Gastrocnemius medialis (tissue), 4 donors: ENCODE measurements around the gene TMEM218. TPM values are rescaled to one million over a fixed set of nuclear protein-coding genes. Genes with fewer than 3 reads are reported as not detected.
A peak's percentile ranks its signal among the peaks of the same experiment; 100 is the strongest.

Source experiments
- ATAC-seq, 2 donors: fragments of 150-250 bp; one replicate each; pipeline ENCODE4 v1.9.1; 2016
- DNase-seq, 2 donors: peaks; one replicate each; pipeline ENCODE4 v3.0.0-alpha.2; 2019
- H3K27ac ChIP-seq, 4 donors: fragments of 200-600 bp; sonication (generic); 1 replicate in 1 of 4; 2 replicates in 3 of 4; pipeline ENCODE4 v1.5.1; 2016 to 2018; ENCODE audit warnings: mild to moderate bottlenecking in 2 of 4, moderate library complexity in 1 of 4
- H3K27me3 ChIP-seq, 3 donors: fragments of 200-600 bp; sonication (generic) in 2 of 3; 1 replicate in 1 of 3; 2 replicates in 2 of 3; pipeline versions ENCODE4 v1.5.1 to v1.6.0; 2016 to 2019; ENCODE audit warnings: mild to moderate bottlenecking in 1 of 3, moderate library complexity in 1 of 3
- H3K36me3 ChIP-seq, 2 donors: fragments of 200-600 bp; sonication (generic) in 1 of 2; one replicate each; pipeline ENCODE4 v1.5.1; 2017 to 2018
- H3K4me1 ChIP-seq, 2 donors: fragments of 200-600 bp; sonication (generic) in 1 of 2; one replicate each; pipeline ENCODE4 v1.5.1; 2016 to 2017; ENCODE audit warnings: mild to moderate bottlenecking in 2 of 2
- H3K4me3 ChIP-seq, 4 donors: fragments of 200-600 bp; sonication (generic) in 3 of 4; 1 replicate in 1 of 4; 2 replicates in 3 of 4; pipeline ENCODE4 v1.5.1; 2016 to 2019; ENCODE audit warnings: mild to moderate bottlenecking in 2 of 4
- H3K9me3 ChIP-seq, 3 donors: fragments of 200-600 bp; sonication (generic) in 2 of 3; 1 replicate in 1 of 3; 2 replicates in 2 of 3; pipeline ENCODE4 v1.5.1; 2016 to 2019
- POLR2A ChIP-seq, 2 donors: fragments of 450-650 bp; IDR thresholded peaks; one replicate each; pipeline ENCODE4 v1.6.1; 2017; ENCODE audit warnings: antibody characterized with exemption in 2 of 2, mild to moderate bottlenecking in 2 of 2, moderate library complexity in 2 of 2
- in situ Hi-C, 4 donors: fragments of 200-750 bp; cut with MboI; loops; one replicate each; pipeline versions ENCODE4 v1.15.0 to v1.8.0; 2017; ENCODE audit warnings: low sequenced_read_pairs in 4 of 4
- intact Hi-C: fragments of 100-400 bp; cut with DNase I; formaldehyde crosslinking; loops from one replicate; pipeline ENCODE4 v1.15.1; 2023; ENCODE audit warnings: low total_unique reads
- total RNA-seq, 4 donors: library from RNA; depleted of rRNA; stranded (reverse); fragments of >200 nt; gene quantifications; one replicate each; pipeline versions ENCODE4 v1.1.0 to v1.2.3, GENCODE V29; 2016
- TF ChIP-seq, protein P1 (sequence below), 5 experiments: fragments of 450-650 bp in 3 of 5; fragments of 200-600 bp in 2 of 5; sonication (generic) in 2 of 5; IDR thresholded peaks in 4 of 5; conservative IDR thresholded peaks in 1 of 5; 1 replicate in 4 of 5; 2 replicates in 1 of 5; pipeline ENCODE4 v1.5.1; 2016 to 2019; ENCODE audit warnings: antibody characterized with exemption in 5 of 5, mild to moderate bottlenecking in 3 of 5, moderate library complexity in 3 of 5

The TMEM218 gene
- total RNA-seq, 4 donors from 2014 or later, result 6.3 to 11.2 (median 9.4) TPM

- TF ChIP-seq POLR2A (IDR thresholded peaks at IDR 0.05), result no peak
- TF ChIP-seq, protein P1, sequence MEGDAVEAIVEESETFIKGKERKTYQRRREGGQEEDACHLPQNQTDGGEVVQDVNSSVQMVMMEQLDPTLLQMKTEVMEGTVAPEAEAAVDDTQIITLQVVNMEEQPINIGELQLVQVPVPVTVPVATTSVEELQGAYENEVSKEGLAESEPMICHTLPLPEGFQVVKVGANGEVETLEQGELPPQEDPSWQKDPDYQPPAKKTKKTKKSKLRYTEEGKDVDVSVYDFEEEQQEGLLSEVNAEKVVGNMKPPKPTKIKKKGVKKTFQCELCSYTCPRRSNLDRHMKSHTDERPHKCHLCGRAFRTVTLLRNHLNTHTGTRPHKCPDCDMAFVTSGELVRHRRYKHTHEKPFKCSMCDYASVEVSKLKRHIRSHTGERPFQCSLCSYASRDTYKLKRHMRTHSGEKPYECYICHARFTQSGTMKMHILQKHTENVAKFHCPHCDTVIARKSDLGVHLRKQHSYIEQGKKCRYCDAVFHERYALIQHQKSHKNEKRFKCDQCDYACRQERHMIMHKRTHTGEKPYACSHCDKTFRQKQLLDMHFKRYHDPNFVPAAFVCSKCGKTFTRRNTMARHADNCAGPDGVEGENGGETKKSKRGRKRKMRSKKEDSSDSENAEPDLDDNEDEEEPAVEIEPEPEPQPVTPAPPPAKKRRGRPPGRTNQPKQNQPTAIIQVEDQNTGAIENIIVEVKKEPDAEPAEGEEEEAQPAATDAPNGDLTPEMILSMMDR (IDR thresholded peaks at IDR 0.05 in 4 of 5, conservative IDR thresholded peaks at IDR 0.05 in 1 of 5), result no peak
- H3K27me3 ChIP-seq, result no peaks in the 10 kb centered on the region
- H3K4me1 ChIP-seq, result peaks cover 4 to 7% of the 10 kb centered on the region in 2 donors
These were observed 39.0 kb downstream of the TMEM218 start for GRCh38 chr11:125072218-125072960.

DNA sequence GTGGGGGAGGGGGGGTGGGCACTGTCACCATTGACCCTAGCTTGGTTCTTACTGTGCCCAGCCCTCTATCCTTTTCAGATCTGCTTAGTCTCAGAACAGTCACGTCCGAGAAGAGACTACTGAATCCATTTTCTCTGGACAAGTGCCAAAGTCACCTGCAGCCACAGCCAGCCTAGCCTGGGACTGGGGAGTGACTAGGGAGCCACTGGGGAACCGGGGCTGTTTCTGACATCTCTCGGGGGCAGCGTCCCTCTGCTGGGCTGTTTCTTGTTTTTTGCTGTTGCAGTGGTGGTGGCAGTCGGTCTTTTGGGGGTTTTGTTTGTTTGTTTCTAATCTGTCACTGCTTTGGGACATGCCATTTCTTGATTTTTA lies 39.6 kb downstream of the TMEM218 start:
- no peak for ATAC-seq
- Histone ChIP-seq H3K36me3 (no peaks in the 10 kb centered on the region), H3K27ac (peak overlapping the region in 1 of 4 donors; percentile 31), H3K27me3 (peaks cover 0 to 4% (median 0%) of the 10 kb centered on the region in 3 donors), H3K4me3 (no peak overlapping the region), H3K9me3 (no peaks in the 10 kb centered on the region), H3K4me1 (peaks cover 4 to 7% of the 10 kb centered on the region in 2 donors)
- TF ChIP-seq, protein P1 (IDR thresholded peaks at IDR 0.05 in 4 of 5, conservative IDR thresholded peaks at IDR 0.05 in 1 of 5), result no peak
- TF ChIP-seq POLR2A (IDR thresholded peaks at IDR 0.05), result no peak
- intact Hi-C loops (no loop called here), in situ Hi-C loops (no loop called here)
- DNase-seq, result no peak

More at GRCh38 chr11:125072218-125072960, 39.0 kb downstream of the TMEM218 start:
- peak in 1 of 2 donors; percentile 27 for DNase-seq
- intact Hi-C loops (no loop called here), in situ Hi-C loops (no loop called here)
- no peak overlapping the region for H3K27ac ChIP-seq
- no peak overlapping the region for H3K4me3 ChIP-seq
- ATAC-seq, result no peak
- H3K36me3 ChIP-seq, result no peaks in the 10 kb centered on the region
- no peaks in the 10 kb centered on the region for H3K9me3 ChIP-seq

DNA sequence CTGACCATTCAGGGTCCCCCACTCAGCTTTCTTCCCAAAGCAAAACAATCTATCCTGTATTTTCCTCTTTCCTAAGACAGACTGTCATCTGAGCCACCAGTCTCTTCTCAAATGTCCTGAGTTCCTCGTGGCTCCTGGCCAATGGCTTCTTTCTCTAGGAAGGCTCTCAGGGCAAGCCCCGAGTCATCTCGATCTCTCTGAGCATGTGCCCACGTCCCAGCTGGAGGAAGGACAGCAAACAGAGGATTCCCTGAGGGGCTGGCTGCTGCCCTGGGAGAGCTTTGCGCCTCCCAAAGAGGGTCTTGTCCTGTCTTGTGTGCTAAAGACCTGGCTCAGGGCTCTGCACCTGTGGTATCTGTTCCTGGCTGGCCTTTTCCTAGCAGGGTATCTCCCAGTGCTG lies 40.0 kb downstream of the TMEM218 start:
- in situ Hi-C loops, result no loop called here
- peak; percentile 19 to 70 for ATAC-seq

DNA sequence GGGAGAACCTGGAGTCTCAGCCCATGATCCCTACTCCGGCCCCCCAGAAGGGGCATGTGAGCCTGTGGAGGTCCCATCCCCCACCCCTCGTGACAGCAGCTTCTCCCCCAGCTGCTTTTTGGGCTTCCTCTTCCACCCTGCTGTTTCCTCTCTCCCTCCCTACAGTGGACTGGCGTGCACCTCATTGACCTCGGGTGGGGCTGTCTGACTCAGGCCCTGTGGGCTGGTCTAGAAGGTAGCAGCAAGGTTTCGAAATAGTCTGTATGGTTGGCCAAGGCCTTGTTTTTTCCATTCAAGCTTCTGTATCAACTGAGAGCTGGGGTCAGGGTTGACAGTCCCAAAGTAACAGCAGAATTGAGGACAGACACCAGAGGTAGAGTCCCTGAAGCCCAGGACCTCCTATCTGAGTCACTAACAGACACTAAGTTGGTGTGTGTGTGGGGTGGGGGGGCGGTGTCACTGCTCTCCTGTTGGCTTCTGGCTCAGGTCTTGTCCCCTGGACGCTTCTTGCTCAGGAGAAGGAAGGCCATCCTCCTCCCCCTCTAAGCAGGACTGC lies 40.6 kb downstream of the TMEM218 start:
- Histone ChIP-seq H3K9me3 (no peaks in the 10 kb centered on the region), H3K27me3 (peaks cover 0 to 5% (median 4%) of the 10 kb centered on the region in 3 donors), H3K4me3 (no peak overlapping the region), H3K36me3 (no peaks in the 10 kb centered on the region), H3K4me1 (peaks cover 4 to 7% of the 10 kb centered on the region in 2 donors), H3K27ac (peak overlapping the region in 1 of 4 donors; percentile 31)
- TF ChIP-seq, protein P1 (IDR thresholded peaks at IDR 0.05 in 4 of 5, conservative IDR thresholded peaks at IDR 0.05 in 1 of 5), result no peak
- no peak for TF ChIP-seq POLR2A (IDR thresholded peaks at IDR 0.05)
- DNase-seq (peak; percentile 47 to 61), ATAC-seq (peak; percentile 31 to 43)
- in situ Hi-C loops, result no loop called here
- intact Hi-C loops, result no loop called here

More for the DNA sequence above, 40.0 kb downstream of the TMEM218 start:
- DNase-seq, result peak in 1 of 2 donors; percentile 32
- TF ChIP-seq, protein P1 (IDR thresholded peaks at IDR 0.05 in 4 of 5, conservative IDR thresholded peaks at IDR 0.05 in 1 of 5), result no peak
- TF ChIP-seq POLR2A (IDR thresholded peaks at IDR 0.05), result no peak
- Histone ChIP-seq H3K27me3 (peaks cover 0 to 5% (median 0%) of the 10 kb centered on the region in 3 donors), H3K27ac (peak overlapping the region in 1 of 4 donors; percentile 31), H3K4me1 (peaks cover 4 to 7% of the 10 kb centered on the region in 2 donors), H3K4me3 (no peak overlapping the region), H3K36me3 (no peaks in the 10 kb centered on the region), H3K9me3 (no peaks in the 10 kb centered on the region)
- intact Hi-C loops, result no loop called here
